ENCODE data around the gene PNPLA2. TPM values are rescaled to one million over a fixed set of nuclear protein-coding genes. Genes with fewer than 3 reads are reported as not detected.

PNPLA2 gene
- total RNA-seq, 2 donors from 2014 or later: 61.8 to 115 TPM

GRCh38 chr11:793556-793955 is 25.2 kb upstream of the PNPLA2 start:
- Histone ChIP-seq H3K4me3 (no peak overlapping the region), H3K4me1 (replicated peaks) (peaks cover 16% of the 10 kb centered on the region), H3K27me3 (replicated peaks; ENCODE audit: insufficient read depth) (no peaks in the 10 kb centered on the region), H3K36me3 (no peaks in the 10 kb centered on the region), H3K27ac (no peak overlapping the region), H3K9me3 (no peaks in the 10 kb centered on the region)
- TF ChIP-seq CTCF (IDR thresholded peaks at IDR 0.05) (no peak), POLR2AphosphoS5 (IDR thresholded peaks at IDR 0.05) (no peak), POLR2A (IDR thresholded peaks at IDR 0.05) (no peak)
- WGBS: 86% methylated on average over 7 of the region's 7 CpGs
- DNase-seq (ENCODE audit: low spot score): no peak
- intact Hi-C loops (cut with DNase I): no loop called here

- intact Hi-C loops (cut with DNase I): no loop called here
- Histone ChIP-seq H3K4me3 (no peak overlapping the region), H3K36me3 (no peaks in the 10 kb centered on the region), H3K4me1 (replicated peaks) (peaks cover 16% of the 10 kb centered on the region), H3K9me3 (no peaks in the 10 kb centered on the region), H3K27ac (no peak overlapping the region), H3K27me3 (replicated peaks; ENCODE audit: insufficient read depth) (no peaks in the 10 kb centered on the region)
- no peak for DNase-seq (ENCODE audit: low spot score)
- no peak for TF ChIP-seq POLR2A (IDR thresholded peaks at IDR 0.05)
- TF ChIP-seq CTCF (IDR thresholded peaks at IDR 0.05): no peak
- TF ChIP-seq POLR2AphosphoS5 (IDR thresholded peaks at IDR 0.05): no peak
- 79% methylated on average over 21 of the region's 31 CpGs for WGBS
These were observed 24.5 kb upstream of the PNPLA2 start for GRCh38 chr11:794013-794765.

DNA sequence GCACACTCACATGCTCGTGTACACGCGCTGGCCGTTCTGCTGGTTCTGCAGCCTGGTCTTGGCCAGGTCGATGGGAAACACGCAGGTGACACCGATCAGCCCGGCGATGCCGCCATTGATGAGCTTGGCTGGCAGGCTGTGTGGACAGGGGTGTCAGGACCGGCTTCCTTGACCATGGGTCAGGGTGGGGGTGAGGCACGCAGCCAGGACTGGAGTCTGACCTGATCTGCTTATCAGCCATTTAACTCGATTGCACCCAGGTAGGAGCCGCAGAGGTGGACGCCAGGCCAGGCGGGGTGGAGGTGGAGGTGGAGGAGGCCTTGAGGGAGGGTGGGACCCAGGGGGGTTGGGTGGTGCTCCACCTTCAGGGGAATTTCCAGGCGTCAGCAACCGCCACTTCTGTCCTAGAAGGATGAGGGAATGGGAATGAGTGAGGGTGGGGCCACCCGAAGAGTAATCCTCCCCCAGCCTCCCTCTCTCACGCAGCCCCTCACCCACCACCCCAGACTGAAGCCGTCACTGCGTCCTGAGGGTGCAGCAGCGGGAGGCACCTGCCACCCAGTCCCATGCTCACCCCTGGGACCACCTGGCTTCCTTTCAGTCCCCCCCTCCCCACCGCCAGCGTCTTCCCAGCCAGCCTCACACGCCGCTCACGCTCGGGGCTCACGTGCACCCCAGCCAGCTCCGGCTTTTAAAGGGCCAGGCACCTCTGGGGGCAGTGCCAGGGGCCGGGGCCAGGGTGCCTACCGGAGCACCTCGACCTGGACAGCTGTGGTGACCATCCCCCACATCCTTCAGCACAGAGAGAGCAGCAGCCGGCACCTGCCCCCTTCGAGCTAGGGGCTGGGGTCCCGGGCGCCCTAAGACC is 23.7 kb upstream of the PNPLA2 start:
- Histone ChIP-seq H3K27ac (peak overlapping the region; percentile 81 to 86), H3K4me3 (peak overlapping the region; percentile 47 to 73), H3K4me1 (replicated peaks) (peaks cover 16% of the 10 kb centered on the region), H3K27me3 (replicated peaks; ENCODE audit: insufficient read depth) (no peaks in the 10 kb centered on the region), H3K9me3 (no peaks in the 10 kb centered on the region), H3K36me3 (no peaks in the 10 kb centered on the region)
- no peak for DNase-seq (ENCODE audit: low spot score)
- TF ChIP-seq POLR2A (IDR thresholded peaks at IDR 0.05) (no peak), CTCF (IDR thresholded peaks at IDR 0.05) (no peak), POLR2AphosphoS5 (IDR thresholded peaks at IDR 0.05) (no peak)
- WGBS: 42% methylated on average over 31 of the region's 38 CpGs
- intact Hi-C loops (cut with DNase I): no loop called here

- Histone ChIP-seq H3K27ac (peak overlapping the region; percentile 81 to 86), H3K27me3 (replicated peaks; ENCODE audit: insufficient read depth) (no peaks in the 10 kb centered on the region), H3K4me3 (peak overlapping the region; percentile 47 to 73), H3K4me1 (replicated peaks) (peaks cover 16% of the 10 kb centered on the region), H3K9me3 (no peaks in the 10 kb centered on the region), H3K36me3 (no peaks in the 10 kb centered on the region)
- TF ChIP-seq POLR2A (IDR thresholded peaks at IDR 0.05) (no peak), POLR2AphosphoS5 (IDR thresholded peaks at IDR 0.05) (peak; percentile 16), CTCF (IDR thresholded peaks at IDR 0.05) (no peak)
- peak; percentile 69 for DNase-seq (ENCODE audit: low spot score)
- WGBS: 3% methylated on average over 25 of the region's 26 CpGs
- intact Hi-C loops (cut with DNase I): no loop called here
These were observed 22.8 kb upstream of the PNPLA2 start for GRCh38 chr11:795634-796564.
